ENCODE results near the gene PABPC1L. TPM values are rescaled to one million over a fixed set of nuclear protein-coding genes. Genes with fewer than 3 reads are reported as not detected.
A peak's percentile ranks its signal among the peaks of the same experiment; 100 is the strongest.

The PABPC1L gene
- total and polyA plus RNA-seq, 2 of the 13 experiments (the other 11 are each of a cell fraction or from before 2014, with no cell fraction given) = 30.8 to 252 TPM

- TF ChIP-seq ZBTB37 (CRISPR knock-in tag; IDR thresholded peaks at IDR 0.05) (no peak), EED (CRISPR knock-in tag; IDR thresholded peaks at IDR 0.05) (peak; percentile 97), ZNF749 (CRISPR knock-in tag; IDR thresholded peaks at IDR 0.05; ENCODE audit: borderline replicate concordance) (peak; percentile 86; the same call in 1 of the 2 replicates), MEF2D (CRISPR knock-in tag; IDR thresholded peaks at IDR 0.05) (peak; percentile 98), DNMT1 (CRISPR knock-in tag; IDR thresholded peaks at IDR 0.05) (0 out of 2 replicates have a peak, but pooled peaks have one; percentile 45), ZFP37 (CRISPR knock-in tag; IDR thresholded peaks at IDR 0.05; ENCODE audit: borderline replicate concordance) (peak; percentile 77), NR3C1 (CRISPR knock-in tag; IDR thresholded peaks at IDR 0.05) (no peak), HOXD1 (CRISPR knock-in tag; IDR thresholded peaks at IDR 0.05) (peak; percentile 95; the same call in 1 of the 2 replicates), KLF6 (CRISPR knock-in tag; IDR thresholded peaks at IDR 0.05) (peak; percentile 95; the same call in 1 of the 2 replicates), MLX (CRISPR knock-in tag; IDR thresholded peaks at IDR 0.05) (peak; percentile 100), RFX5 (IDR thresholded peaks at IDR 0.05; ENCODE audit: low read depth, low read length) (0 out of 2 replicates have a peak, but pooled peaks have one; percentile 34), ELF3 (CRISPR knock-in tag; IDR thresholded peaks at IDR 0.05) (peak; percentile 99), PHB2 (IDR thresholded peaks at IDR 0.05; ENCODE audit: partially characterized antibody) (no peak), ZNF468 (CRISPR knock-in tag; IDR thresholded peaks at IDR 0.05) (no peak), ZHX1 (CRISPR knock-in tag; IDR thresholded peaks at IDR 0.05; ENCODE audit: low read depth) (peak; percentile 84; the same call in 1 of the 2 replicates), TMF1 (CRISPR knock-in tag; IDR thresholded peaks at IDR 0.05; ENCODE audit: low read depth) (peak; percentile 62), TOE1 (CRISPR knock-in tag; IDR thresholded peaks at IDR 0.05) (peak; percentile 86; the same call in 1 of the 2 replicates), MZF1 (CRISPR knock-in tag; IDR thresholded peaks at IDR 0.05; ENCODE audit: borderline replicate concordance) (no peak), ZBTB38 (CRISPR knock-in tag; IDR thresholded peaks at IDR 0.05) (peak; percentile 95), ZNF253 (CRISPR knock-in tag; IDR thresholded peaks at IDR 0.05; ENCODE audit: borderline replicate concordance) (peak; percentile 76), KMT2A (CRISPR knock-in tag; IDR thresholded peaks at IDR 0.05) (peak; percentile 98), ZNF44 (CRISPR knock-in tag; IDR thresholded peaks at IDR 0.05) (peak; percentile 98), ZFP36L1 (CRISPR knock-in tag; IDR thresholded peaks at IDR 0.05) (peak; percentile 96), IRF9 (CRISPR knock-in tag; IDR thresholded peaks at IDR 0.05; ENCODE audit: borderline replicate concordance) (peak; percentile 97)
These were observed 56.4 kb downstream of the PABPC1L start, which contains the start of gene STK4 (continued) for GRCh38 chr20:44966030-44966961.

Measured in HepG2 (cell line).